ENCODE data around the gene SENP6.

Gene SENP6

DNA sequence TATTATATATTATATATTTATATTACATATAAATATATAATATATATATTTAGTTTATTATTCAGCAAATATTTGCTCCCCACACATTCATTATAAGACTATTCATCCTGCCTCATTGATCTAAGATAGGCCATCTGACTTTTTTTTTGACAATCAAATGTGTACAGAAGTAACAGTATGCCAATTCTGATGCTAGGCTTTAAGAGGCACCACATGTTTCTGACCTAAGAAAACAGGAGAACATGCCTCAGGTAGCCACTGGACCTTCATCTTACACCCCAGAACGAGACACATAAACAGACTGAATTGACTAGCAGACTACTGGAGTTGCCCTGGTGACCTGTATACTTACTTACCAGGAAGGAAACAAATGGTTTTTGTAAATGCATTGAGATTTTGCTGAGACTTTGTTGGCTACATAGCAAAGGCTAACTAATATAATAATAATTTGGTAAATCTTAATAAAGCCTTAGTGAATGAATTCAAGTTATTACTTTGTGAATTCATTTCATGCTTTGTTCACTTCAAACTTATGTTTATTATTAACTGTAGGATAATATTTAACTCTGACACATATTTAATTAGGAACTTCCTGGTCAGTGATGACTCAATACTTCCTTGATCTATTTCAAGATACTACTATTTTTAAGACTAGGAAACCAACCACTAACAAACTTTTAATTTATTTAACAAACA lies 134.0 kb downstream of the SENP6 start:
- no peaks in the 10 kb centered on the region for H3K4me1 ChIP-seq (ENCODE audit: control insufficient read depth, insufficient read depth, low read length)
- no peaks in the 10 kb centered on the region for H3K9me3 ChIP-seq (ENCODE audit: control insufficient read depth, insufficient read depth, low read depth, low read length)
- CTCF ChIA-PET, result no interaction called here
- TF ChIP-seq ZBTB48 (tag by site-specific recombination; IDR thresholded peaks at IDR 0.05) (no peak), ZNF621 (tag by site-specific recombination; IDR thresholded peaks at IDR 0.05) (no peak), FEZF1 (tag by site-specific recombination; IDR thresholded peaks at IDR 0.05) (no peak), ZNF473 (tag by site-specific recombination; IDR thresholded peaks at IDR 0.05) (no peak), ZSCAN23 (tag by site-specific recombination; IDR thresholded peaks at IDR 0.05) (no peak), ZNF433 (tag by site-specific recombination; IDR thresholded peaks at IDR 0.05; ENCODE audit: low read depth) (no peak), EGR2 (tag by site-specific recombination; IDR thresholded peaks at IDR 0.05; ENCODE audit: low read depth) (no peak), ZNF16 (tag by site-specific recombination; IDR thresholded peaks at IDR 0.05; ENCODE audit: low read depth) (no peak), ZNF791 (tag by site-specific recombination; IDR thresholded peaks at IDR 0.05) (no peak), ZNF341 (tag by site-specific recombination; IDR thresholded peaks at IDR 0.05; ENCODE audit: low read depth) (no peak), ZNF560 (tag by site-specific recombination; IDR thresholded peaks at IDR 0.05; ENCODE audit: borderline replicate concordance) (no peak), ZNF610 (tag by site-specific recombination; IDR thresholded peaks at IDR 0.05; ENCODE audit: borderline replicate concordance) (no peak)
- TF ChIP-seq, protein P1, sequence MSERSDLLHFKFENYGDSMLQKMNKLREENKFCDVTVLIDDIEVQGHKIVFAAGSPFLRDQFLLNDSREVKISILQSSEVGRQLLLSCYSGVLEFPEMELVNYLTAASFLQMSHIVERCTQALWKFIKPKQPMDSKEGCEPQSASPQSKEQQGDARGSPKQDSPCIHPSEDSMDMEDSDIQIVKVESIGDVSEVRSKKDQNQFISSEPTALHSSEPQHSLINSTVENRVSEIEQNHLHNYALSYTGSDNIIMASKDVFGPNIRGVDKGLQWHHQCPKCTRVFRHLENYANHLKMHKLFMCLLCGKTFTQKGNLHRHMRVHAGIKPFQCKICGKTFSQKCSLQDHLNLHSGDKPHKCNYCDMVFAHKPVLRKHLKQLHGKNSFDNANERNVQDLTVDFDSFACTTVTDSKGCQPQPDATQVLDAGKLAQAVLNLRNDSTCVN (tag by site-specific recombination; optimal IDR thresholded peaks at IDR 0.05), result no peak
- H3K27ac ChIP-seq (ENCODE audit: extremely low read depth, low read depth, low read length), result no peak overlapping the region
- H3K36me3 ChIP-seq (ENCODE audit: control insufficient read depth in 2 of 2, insufficient read depth in 1 of 2, low read length in 2 of 2), result no peaks in the 10 kb centered on the region
- H3K4me3 ChIP-seq (ENCODE audit: low read depth, low read length), result no peak overlapping the region
- POLR2A ChIA-PET, result no interaction called here

DNA sequence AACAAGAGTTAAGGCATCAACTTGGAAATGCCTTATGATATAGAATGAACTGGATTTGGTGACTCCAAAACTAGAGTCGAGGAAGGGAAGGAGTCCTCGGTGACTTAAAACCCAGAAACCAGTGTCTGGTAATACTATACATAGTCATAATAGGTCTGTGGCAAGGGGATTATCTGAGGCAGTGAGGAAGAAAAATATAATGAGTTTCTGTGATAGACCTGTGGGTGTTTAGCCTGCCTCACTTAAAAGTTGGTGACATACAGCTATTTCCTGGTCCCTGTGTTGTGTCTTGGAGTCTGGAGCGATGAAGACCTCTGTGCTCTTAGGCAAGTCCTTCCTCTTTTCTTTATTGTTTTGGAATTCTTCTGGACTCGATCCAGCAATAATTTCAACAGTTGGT lies 142.3 kb downstream of the SENP6 start:
- CTCF ChIA-PET, result no interaction called here
- H3K4me3 ChIP-seq (ENCODE audit: low read depth, low read length), result no peak overlapping the region
- TF ChIP-seq ZBTB17 (tag by site-specific recombination; IDR thresholded peaks at IDR 0.05), result no peak
- no peak for TF ChIP-seq ZNF843 (tag by site-specific recombination; IDR thresholded peaks at IDR 0.05)
- TF ChIP-seq, protein P1 (tag by site-specific recombination; optimal IDR thresholded peaks at IDR 0.05), result no peak
- no peak for TF ChIP-seq ZNF571 (tag by site-specific recombination; IDR thresholded peaks at IDR 0.05)
- TF ChIP-seq ZNF223 (tag by site-specific recombination; IDR thresholded peaks at IDR 0.05), result no peak
- TF ChIP-seq, protein P2, sequence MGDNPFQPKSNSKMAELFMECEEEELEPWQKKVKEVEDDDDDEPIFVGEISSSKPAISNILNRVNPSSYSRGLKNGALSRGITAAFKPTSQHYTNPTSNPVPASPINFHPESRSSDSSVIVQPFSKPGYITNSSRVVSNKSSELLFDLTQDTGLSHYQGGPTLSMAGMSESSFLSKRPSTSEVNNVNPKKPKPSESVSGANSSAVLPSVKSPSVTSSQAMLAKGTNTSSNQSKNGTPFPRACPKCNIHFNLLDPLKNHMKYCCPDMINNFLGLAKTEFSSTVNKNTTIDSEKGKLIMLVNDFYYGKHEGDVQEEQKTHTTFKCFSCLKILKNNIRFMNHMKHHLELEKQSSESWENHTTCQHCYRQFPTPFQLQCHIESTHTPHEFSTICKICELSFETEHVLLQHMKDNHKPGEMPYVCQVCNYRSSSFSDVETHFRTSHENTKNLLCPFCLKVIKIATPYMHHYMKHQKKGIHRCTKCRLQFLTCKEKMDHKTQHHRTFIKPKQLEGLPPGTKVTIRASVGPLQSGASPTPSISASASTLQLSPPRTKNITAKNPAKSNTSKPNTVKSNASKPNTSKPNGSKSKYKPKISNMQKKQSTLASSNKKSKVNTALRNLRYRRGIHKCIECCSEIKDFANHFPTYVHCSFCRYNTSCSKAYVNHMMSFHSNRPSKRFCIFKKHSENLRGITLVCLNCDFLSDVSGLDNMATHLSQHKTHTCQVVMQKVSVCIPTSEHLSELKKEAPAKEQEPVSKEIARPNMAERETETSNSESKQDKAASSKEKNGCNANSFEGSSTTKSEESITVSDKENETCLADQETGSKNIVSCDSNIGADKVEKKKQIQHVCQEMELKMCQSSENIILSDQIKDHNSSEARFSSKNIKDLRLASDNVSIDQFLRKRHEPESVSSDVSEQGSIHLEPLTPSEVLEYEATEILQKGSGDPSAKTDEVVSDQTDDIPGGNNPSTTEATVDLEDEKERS (tag by site-specific recombination; IDR thresholded peaks at IDR 0.05), result no peak
- no peak for TF ChIP-seq ZNF623 (tag by site-specific recombination; IDR thresholded peaks at IDR 0.05)
- no peak for TF ChIP-seq ZNF239 (tag by site-specific recombination; IDR thresholded peaks at IDR 0.05)
- no peak for TF ChIP-seq ZFP41 (tag by site-specific recombination; IDR thresholded peaks at IDR 0.05; ENCODE audit: borderline replicate concordance)
- TF ChIP-seq ZFP3 (tag by site-specific recombination; IDR thresholded peaks at IDR 0.05; ENCODE audit: low read depth), result no peak
- TF ChIP-seq, protein P3, sequence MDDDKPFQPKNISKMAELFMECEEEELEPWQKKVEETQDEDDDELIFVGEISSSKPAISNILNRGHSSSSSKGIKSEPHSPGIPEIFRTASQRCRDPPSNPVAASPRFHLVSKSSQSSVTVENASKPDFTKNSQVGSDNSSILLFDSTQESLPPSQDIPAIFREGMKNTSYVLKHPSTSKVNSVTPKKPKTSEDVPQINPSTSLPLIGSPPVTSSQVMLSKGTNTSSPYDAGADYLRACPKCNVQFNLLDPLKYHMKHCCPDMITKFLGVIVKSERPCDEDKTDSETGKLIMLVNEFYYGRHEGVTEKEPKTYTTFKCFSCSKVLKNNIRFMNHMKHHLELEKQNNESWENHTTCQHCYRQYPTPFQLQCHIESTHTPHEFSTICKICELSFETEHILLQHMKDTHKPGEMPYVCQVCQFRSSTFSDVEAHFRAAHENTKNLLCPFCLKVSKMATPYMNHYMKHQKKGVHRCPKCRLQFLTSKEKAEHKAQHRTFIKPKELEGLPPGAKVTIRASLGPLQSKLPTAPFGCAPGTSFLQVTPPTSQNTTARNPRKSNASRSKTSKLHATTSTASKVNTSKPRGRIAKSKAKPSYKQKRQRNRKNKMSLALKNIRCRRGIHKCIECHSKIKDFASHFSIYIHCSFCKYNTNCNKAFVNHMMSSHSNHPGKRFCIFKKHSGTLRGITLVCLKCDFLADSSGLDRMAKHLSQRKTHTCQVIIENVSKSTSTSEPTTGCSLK (tag by site-specific recombination; IDR thresholded peaks at IDR 0.05), result no peak
- POLR2A ChIA-PET, result no interaction called here
- H3K9me3 ChIP-seq (ENCODE audit: control insufficient read depth, insufficient read depth, low read depth, low read length), result no peaks in the 10 kb centered on the region
- H3K36me3 ChIP-seq (ENCODE audit: control insufficient read depth in 2 of 2, insufficient read depth in 1 of 2, low read length in 2 of 2), result no peaks in the 10 kb centered on the region
- H3K27ac ChIP-seq (ENCODE audit: extremely low read depth, low read depth, low read length), result no peak overlapping the region
- H3K4me1 ChIP-seq (ENCODE audit: control insufficient read depth, insufficient read depth, low read length), result peaks cover 4% of the 10 kb centered on the region; the same call in 1 of the 2 replicates

Measured in HEK293 (cell line).